HG03565 (cell line): Measurements from ENCODE around the gene UBE2B.

Experiments used
- ATAC-seq: cut with Tn5 transposase; IDR thresholded peaks from one replicate; pipeline ENCODE4 v1.9.1; 2021; ENCODE audit warnings: mild to moderate bottlenecking, moderate library complexity; ENCODE audit not compliant: unreplicated experiment

The UBE2B gene

DNA sequence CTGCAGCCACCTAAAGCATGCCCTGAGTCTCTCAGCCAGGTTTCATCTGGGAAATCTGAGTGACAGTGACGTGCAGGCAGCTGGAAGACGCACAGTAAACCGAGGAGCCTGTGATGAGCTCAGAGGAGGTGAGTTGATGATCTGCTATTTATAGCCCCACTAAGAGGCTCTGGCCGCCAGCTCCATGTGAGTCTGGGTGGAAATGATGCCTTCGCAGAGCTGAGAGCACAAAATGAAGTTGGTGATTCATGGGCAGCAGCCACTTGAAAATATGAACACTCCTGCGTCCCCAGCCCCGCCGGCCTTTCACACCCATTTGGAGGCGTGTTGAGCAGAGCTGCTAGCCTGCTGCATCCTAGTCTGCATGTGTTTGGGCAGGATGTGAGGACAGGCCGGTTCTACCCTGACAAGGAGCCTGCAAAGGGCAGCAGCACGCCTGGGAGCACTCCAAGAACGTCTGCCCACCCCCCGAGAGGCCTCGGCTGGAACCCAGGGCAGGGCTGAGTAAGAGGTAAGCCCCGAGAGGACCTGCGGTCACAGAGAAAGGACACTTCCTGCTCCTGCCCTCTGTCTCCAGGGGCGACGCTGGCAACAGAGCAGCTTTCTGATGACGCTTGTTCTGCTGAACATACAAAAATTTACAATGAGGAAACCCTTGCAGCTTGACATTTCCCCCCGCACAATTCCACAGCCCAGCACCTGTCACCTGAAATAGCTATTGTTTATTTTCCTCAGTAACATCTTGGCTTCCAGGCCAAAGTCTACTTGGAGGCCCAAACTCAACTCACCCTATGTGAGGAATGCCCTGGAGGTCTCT, 65.4 kb downstream of the UBE2B start:
- ATAC-seq, result peak; percentile 52

DNA sequence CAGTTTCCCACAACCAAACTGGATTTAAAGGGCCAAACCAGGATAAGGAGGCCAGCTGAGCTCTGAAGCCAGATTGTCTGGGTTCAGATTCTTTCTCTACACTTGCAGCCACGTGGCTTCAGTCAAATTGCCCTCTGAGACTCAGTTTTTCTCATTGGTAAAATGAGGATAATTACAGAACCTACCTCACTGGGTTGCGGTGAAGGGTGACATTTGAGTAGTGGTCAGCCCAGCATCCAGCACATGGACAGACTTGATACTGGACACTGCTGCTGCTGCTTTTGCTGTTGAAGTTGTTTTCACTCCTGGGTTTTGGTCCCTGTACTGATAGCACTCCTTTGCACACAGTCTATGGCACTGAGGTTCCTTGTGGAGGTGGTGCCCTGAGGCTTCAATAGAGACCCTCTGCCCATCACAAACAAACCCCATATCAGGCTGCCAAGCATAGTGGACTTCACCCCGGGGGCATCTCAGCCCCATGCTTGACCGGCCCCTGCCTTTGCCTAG, 66.0 kb downstream of the UBE2B start:
- no peak for ATAC-seq

DNA sequence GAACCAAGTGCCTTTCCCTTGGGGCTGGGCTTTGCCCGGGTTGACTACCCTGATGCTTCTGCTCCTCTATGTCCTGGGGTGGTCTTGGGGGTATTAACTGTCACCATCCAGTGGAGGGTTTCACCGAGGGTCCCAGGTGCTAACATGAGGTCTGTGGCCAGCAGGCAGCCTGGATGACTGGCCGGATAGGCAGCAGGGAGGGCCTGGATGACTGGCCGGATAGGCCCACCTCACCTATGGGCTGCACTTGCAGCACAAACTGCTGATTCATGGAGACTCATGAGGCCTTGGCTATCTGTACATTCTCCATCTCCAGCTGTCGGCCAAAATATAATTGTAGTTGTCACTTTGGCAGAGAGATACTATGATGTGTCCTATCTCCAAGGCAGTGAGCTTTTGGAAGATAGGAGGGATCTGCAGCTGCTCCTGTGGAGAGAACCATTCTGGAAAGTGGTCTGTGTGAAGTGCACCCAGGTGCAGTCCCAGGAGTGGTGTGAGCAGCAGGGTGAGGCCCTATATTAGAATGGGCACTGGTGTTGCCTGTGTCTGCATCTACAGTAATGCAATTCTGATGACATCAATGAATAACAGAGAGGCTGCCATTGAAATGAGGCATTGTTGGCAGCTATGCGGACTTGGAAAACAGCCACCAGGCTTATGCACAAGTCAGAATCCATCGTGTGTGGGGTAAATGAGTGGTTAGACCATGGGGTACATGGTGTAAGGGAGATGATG, 66.6 kb downstream of the UBE2B start:
- no peak for ATAC-seq

DNA sequence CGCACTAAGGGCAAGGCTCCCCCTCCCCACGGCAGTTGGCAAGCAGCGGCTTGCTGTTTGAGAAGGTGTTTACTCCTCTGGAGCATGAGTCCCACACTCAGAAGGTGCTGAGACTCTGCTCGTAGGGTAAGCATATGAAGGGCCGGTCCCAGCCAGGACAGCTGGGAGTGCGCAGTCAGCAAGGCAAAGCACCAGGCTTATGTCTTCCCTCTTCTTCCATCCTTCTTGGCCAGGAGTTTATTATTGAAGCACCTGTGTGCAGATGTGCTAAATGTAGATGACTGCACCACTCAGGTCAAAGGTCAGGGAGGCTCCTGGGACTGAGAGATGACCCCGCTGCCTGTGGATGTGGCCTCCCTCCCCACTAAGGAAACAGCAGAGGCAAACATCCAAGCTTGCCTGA, 67.4 kb downstream of the UBE2B start:
- no peak for ATAC-seq

DNA sequence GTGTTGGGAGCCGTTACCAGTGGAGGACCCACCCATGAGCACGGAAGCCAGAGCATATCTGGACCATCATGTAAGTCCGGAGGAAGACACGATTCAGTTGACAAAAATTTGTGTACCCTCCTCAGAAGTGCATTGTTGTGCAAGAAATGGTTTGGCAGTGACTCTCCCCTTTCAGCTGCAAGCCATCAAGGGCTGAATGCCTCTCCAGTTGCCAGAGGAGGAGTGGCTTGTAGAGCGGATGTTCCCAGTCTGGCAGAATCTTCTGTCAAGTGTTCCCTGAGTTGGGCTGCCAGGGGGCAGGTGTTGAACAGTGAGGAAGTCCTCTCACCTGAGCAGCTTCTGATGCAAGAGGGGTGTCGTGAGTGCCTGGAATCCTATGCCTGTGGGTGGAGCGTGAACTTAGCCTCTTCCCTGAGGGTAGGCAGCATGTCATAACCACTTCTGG, 67.9 kb downstream of the UBE2B start:
- ATAC-seq, result no peak

DNA sequence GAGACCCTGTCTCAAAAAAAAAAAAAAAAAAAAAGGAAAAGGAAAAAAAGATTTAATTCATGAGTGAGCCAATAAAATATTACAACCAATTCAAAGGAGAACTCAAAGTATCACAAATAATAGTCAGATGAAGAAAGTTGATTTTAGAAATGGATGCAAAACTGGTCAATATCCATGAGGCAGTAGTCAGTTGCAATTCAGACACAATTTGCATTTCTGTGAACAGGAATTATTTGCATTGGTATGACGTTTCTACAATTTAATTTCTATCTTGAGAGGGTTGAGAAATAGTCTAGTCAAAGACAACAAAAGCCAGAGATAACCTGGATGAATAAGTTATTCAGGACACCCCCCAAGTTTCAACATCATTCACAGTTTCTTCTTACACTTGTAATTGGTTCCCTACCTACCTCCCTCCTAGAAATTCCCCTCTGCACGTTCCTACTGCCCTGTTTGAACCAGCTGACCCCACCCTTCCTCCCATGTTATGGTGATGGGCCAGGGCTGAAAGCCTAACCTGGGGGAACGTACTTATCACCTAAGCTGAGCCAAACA, 68.9 kb downstream of the UBE2B start:
- ATAC-seq, result no peak
